Stimulated activated naive B cell treated with anti-CD40 and anti-IgM and Interleukin-4, amounts not matched to agents 10 μg/mL and 1 μg/mL and 100 μg/mL, for 72 hours (primary cell): Measurements from ENCODE around the gene SHISA5.
"Not testable (repeated sequence)": the region's sequence is repeated elsewhere in the genome, so short reads cannot be mapped to it uniquely, and the experiment has no call there.

Experiments used
- ATAC-seq, 2 donors: fragments of 150-1000 bp; cut with Tn5 transposase; replicated peaks; 2 replicates each; pipeline ENCODE4 v1.10.0; 2021; ENCODE audit warnings: moderate library complexity in 1 of 2
- DNase-seq: peaks from one replicate; pipeline ENCODE4 v3.0.0; 2021
- H3K27ac Mint-ChIP-seq: one replicate; pipeline ENCODE4 v1.8.0; 2022; ENCODE audit warnings: mild to moderate bottlenecking, mixed read lengths
- H3K27me3 Mint-ChIP-seq, 2 donors: one replicate each; pipeline ENCODE4 v1.8.0; 2022; ENCODE audit warnings: mixed read lengths in 2 of 2
- H3K36me3 Mint-ChIP-seq, 2 donors: one replicate each; pipeline ENCODE4 v1.8.0; 2022; ENCODE audit warnings: mixed read lengths in 2 of 2, mild to moderate bottlenecking in 1 of 2
- H3K4me1 Mint-ChIP-seq, 2 donors: one replicate each; pipeline ENCODE4 v1.8.0; 2022; ENCODE audit warnings: mixed read lengths in 2 of 2, mild to moderate bottlenecking in 1 of 2
- H3K4me3 Mint-ChIP-seq, 2 donors: one replicate each; pipeline ENCODE4 v1.8.0; 2022; ENCODE audit warnings: mild to moderate bottlenecking in 2 of 2, mixed read lengths in 2 of 2, moderate library complexity in 1 of 2
- H3K9me3 Mint-ChIP-seq, 2 donors: one replicate each; pipeline ENCODE4 v1.8.0; 2022; ENCODE audit warnings: mixed read lengths in 2 of 2, mild to moderate bottlenecking in 1 of 2

SHISA5 gene

DNA sequence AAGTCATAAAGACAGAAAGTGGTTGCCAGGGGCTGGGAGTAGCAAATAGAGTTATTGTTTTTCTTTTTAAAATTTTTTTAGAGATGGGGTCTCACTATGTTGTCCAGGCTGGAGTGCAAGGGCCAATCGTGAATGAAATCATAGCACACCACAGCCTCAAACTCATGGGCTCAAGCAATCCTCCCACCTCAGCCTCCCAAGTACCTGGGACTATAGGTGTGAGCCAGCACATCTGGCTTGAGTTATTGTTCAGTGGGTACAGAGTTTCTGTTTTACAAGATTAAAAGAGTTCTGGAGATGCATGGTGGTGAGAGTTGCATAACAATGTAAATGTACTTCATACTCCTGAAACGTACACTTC lies 29.0 kb upstream of the SHISA5 start:
- Mint-ChIP-seq H3K27me3 (no peaks in the 10 kb centered on the region), H3K4me3 (no peak overlapping the region), H3K27ac (no peak overlapping the region), H3K4me1 (no peaks in the 10 kb centered on the region), H3K9me3 (no peaks in the 10 kb centered on the region), H3K36me3 (peaks cover 2 to 16% of the 10 kb centered on the region in 2 donors)
- DNase-seq, result no peak
- ATAC-seq, result no peak

DNA sequence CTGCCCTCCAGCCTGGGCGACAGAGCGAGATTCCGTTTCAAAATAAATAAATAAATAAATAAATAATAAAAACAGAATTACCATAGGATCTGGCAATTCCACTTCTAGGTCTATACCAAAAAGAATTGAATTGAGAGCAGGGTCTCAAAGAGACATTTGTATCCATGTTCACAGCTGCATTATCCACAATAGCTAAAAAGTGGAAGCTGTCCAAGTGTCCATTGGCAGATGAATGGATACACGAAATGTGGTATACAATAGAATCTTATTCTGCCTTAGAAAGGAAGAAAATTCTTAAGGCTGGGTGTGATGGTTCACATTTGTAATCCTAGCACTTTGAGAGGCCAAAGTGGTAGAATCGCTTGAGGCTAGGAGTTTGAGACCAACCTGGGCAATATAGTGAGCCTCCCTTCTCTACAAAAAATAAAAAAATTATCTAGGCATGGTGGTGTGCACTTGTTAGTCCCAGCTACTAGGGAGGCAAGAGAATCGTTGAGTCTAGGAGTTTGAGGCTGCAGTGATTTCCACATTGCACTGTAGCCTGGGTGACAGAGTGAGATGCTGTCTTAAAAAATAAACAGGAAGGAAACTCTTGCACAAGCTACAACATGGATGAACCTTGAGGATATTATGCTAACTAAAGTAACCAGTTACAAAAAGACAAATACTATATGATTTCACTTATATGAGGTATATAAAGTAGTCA lies 28.4 kb upstream of the SHISA5 start:
- Mint-ChIP-seq H3K27ac (no peak overlapping the region), H3K36me3 (peaks cover 2 to 18% of the 10 kb centered on the region in 2 donors), H3K27me3 (no peaks in the 10 kb centered on the region), H3K9me3 (no peaks in the 10 kb centered on the region), H3K4me1 (no peaks in the 10 kb centered on the region), H3K4me3 (no peak overlapping the region)
- DNase-seq, result no peak
- no peak for ATAC-seq

DNA sequence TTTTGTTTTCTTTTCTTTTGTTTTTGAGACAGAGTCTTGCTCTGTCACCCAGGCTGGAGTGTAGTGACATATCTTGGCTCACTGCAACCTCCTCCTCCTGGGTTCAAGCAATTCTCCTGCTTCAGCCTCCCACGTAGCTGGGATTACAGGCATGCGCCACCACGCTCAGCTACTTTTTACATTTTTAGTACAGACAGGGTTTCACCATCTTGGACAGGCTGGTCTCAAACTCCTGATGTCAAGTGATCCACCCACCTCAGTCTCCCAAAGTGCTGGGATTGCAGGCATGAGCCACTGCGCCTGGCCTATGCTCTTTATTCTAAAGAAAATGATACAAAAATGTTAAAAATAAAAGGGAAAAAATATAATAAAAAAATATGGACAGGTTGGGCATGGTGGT lies 26.7 kb upstream of the SHISA5 start:
- H3K36me3 Mint-ChIP-seq, result peaks cover 4 to 12% of the 10 kb centered on the region in 2 donors
- not testable (repeated sequence) for H3K27me3 Mint-ChIP-seq, H3K9me3 Mint-ChIP-seq, H3K4me1 Mint-ChIP-seq, DNase-seq, ATAC-seq, H3K4me3 Mint-ChIP-seq, H3K27ac Mint-ChIP-seq

DNA sequence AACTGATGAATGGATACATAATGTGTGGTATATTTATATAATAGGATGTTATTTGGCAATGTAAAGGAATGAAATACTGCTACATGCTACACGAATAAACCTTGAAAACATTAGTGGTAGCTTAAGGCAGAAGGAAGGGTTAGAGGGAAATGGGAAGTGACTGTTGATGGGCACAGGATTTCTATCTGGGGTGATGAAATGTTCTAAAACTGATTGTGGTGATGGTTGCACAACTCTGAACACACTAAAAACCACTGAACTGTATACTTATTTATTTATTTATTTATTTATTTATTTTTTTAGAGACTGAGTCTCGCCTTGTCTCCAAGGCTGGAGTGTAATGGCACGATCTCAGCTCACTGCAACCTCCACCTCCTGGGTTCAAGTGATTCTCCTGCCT lies 24.8 kb upstream of the SHISA5 start:
- H3K27me3 Mint-ChIP-seq, result no peaks in the 10 kb centered on the region
- H3K36me3 Mint-ChIP-seq, result peaks cover 4 to 7% of the 10 kb centered on the region in 2 donors
- H3K4me1 Mint-ChIP-seq, result no peaks in the 10 kb centered on the region
- no peaks in the 10 kb centered on the region for H3K9me3 Mint-ChIP-seq
- H3K4me3 Mint-ChIP-seq, result no peak overlapping the region
- DNase-seq (no peak), ATAC-seq (no peak)
- H3K27ac Mint-ChIP-seq, result no peak overlapping the region

- no peaks in the 10 kb centered on the region for H3K4me1 Mint-ChIP-seq
- H3K36me3 Mint-ChIP-seq, result peaks cover 4 to 7% of the 10 kb centered on the region in 2 donors
- H3K27me3 Mint-ChIP-seq, result no peaks in the 10 kb centered on the region
- DNase-seq (no peak), ATAC-seq (no peak)
- H3K4me3 Mint-ChIP-seq, result no peak overlapping the region
- no peak overlapping the region for H3K27ac Mint-ChIP-seq
- no peaks in the 10 kb centered on the region for H3K9me3 Mint-ChIP-seq
Observed at GRCh38 chr3:48528048-48528447, 24.1 kb upstream of the SHISA5 start.

GRCh38 chr3:48524970-48525369 lies 21.0 kb upstream of the SHISA5 start:
- ATAC-seq, result no peak
- no peak for DNase-seq
- no peak overlapping the region for H3K4me3 Mint-ChIP-seq

DNA sequence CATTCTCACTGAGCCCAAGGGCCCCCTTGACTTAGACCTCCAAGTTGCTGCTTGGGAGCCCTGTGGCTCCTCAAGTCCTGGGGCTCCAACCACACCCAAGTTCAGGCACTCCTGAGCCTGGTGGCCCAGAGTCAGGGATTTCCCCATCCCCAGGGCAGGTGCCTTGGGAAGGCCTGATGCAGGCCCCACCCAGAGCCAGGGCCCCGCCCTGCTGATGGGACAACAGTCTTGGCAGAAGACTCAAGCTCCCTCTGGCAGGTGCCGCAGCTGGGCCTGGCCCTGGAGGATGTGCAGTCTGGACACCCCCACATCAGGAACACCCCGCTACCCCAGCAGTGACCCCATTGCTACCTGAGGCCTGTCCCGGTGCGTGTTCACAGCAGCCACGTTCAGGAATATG lies 17.7 kb upstream of the SHISA5 start:
- no peak for DNase-seq

More at GRCh38 chr3:48524970-48525369, 21.0 kb upstream of the SHISA5 start:
- H3K4me1 Mint-ChIP-seq, result peaks cover 0 to 2% of the 10 kb centered on the region in 2 donors
- H3K9me3 Mint-ChIP-seq, result no peaks in the 10 kb centered on the region
- peaks cover 2 to 7% of the 10 kb centered on the region in 2 donors for H3K36me3 Mint-ChIP-seq
- no peak overlapping the region for H3K27ac Mint-ChIP-seq
- H3K27me3 Mint-ChIP-seq, result no peaks in the 10 kb centered on the region

GRCh38 chr3:48519277-48519643 lies 15.3 kb upstream of the SHISA5 start:
- Mint-ChIP-seq H3K27ac (no peak overlapping the region), H3K4me3 (no peak overlapping the region), H3K9me3 (no peaks in the 10 kb centered on the region), H3K27me3 (peaks cover 4 to 6% of the 10 kb centered on the region in 2 donors), H3K36me3 (no peaks in the 10 kb centered on the region), H3K4me1 (peaks cover 5 to 12% of the 10 kb centered on the region in 2 donors)
- no peak for ATAC-seq
- DNase-seq, result no peak

More for the DNA sequence above, 17.7 kb upstream of the SHISA5 start:
- H3K9me3 Mint-ChIP-seq, result no peaks in the 10 kb centered on the region
- peaks cover 0 to 2% of the 10 kb centered on the region in 2 donors for H3K4me1 Mint-ChIP-seq
- H3K4me3 Mint-ChIP-seq, result no peak overlapping the region
- H3K27me3 Mint-ChIP-seq, result peaks cover 4 to 6% of the 10 kb centered on the region in 2 donors
- no peak overlapping the region for H3K27ac Mint-ChIP-seq
- ATAC-seq, result no peak
- H3K36me3 Mint-ChIP-seq, result peaks cover 0 to 3% of the 10 kb centered on the region in 2 donors

- no peak overlapping the region for H3K27ac Mint-ChIP-seq
- H3K36me3 Mint-ChIP-seq, result no peaks in the 10 kb centered on the region
- ATAC-seq (no peak), DNase-seq (no peak)
- H3K27me3 Mint-ChIP-seq, result peaks cover 4 to 6% of the 10 kb centered on the region in 2 donors
- H3K4me1 Mint-ChIP-seq, result peaks cover 5 to 13% of the 10 kb centered on the region in 2 donors
- H3K4me3 Mint-ChIP-seq, result no peak overlapping the region
- H3K9me3 Mint-ChIP-seq, result no peaks in the 10 kb centered on the region
Observed at GRCh38 chr3:48518638-48519276, 14.8 kb upstream of the SHISA5 start.

DNA sequence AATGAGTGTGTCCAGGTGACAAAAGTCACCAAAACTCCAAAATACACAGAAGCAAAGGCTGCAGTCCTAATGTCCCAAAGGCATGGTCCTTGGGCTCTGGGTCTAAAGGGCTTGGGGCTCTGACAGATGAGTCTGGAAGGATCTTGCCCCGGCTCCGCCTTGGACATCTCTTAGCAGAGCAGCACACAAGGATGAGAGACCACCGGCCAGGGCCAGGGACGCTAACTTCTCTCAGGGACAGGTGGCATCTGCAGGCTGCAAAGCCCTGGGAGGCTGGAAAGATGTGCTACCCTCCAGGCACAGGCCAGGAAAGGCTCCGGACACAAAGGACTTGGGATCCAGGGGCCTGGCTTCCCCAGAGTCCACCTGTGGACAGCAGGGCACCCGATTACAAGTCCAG lies 14.1 kb upstream of the SHISA5 start:
- Mint-ChIP-seq H3K36me3 (no peaks in the 10 kb centered on the region), H3K4me1 (peaks cover 5 to 13% of the 10 kb centered on the region in 2 donors), H3K27me3 (peaks cover 4 to 6% of the 10 kb centered on the region in 2 donors), H3K4me3 (no peak overlapping the region), H3K27ac (no peak overlapping the region), H3K9me3 (no peaks in the 10 kb centered on the region)
- DNase-seq, result no peak
- ATAC-seq, result no peak

DNA sequence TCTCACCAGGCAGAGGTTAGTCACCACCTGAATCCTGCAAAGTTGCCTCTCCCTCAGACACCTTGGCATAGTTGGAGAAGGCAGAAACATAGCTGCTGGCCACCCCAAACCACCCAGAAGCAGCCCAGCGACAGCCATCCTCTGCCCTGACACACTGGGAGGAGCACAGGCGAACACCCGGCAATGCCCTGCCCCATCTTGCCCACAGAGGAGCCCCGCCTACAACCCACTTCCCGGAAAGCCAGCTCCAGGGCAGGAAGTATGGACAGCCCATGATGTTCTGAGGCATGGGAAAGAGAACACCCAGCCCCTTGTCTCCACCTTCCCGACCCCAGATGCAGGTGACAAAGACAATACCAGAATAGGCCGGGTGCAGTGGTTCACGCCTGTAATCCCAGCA lies 12.6 kb upstream of the SHISA5 start:
- ATAC-seq, result no peak
- no peaks in the 10 kb centered on the region for H3K36me3 Mint-ChIP-seq
- H3K4me1 Mint-ChIP-seq, result peaks cover 3 to 13% of the 10 kb centered on the region in 2 donors
- peaks cover 4 to 6% of the 10 kb centered on the region in 2 donors for H3K27me3 Mint-ChIP-seq
- H3K4me3 Mint-ChIP-seq, result no peak overlapping the region
- no peaks in the 10 kb centered on the region for H3K9me3 Mint-ChIP-seq
- no peak for DNase-seq
- H3K27ac Mint-ChIP-seq, result no peak overlapping the region

DNA sequence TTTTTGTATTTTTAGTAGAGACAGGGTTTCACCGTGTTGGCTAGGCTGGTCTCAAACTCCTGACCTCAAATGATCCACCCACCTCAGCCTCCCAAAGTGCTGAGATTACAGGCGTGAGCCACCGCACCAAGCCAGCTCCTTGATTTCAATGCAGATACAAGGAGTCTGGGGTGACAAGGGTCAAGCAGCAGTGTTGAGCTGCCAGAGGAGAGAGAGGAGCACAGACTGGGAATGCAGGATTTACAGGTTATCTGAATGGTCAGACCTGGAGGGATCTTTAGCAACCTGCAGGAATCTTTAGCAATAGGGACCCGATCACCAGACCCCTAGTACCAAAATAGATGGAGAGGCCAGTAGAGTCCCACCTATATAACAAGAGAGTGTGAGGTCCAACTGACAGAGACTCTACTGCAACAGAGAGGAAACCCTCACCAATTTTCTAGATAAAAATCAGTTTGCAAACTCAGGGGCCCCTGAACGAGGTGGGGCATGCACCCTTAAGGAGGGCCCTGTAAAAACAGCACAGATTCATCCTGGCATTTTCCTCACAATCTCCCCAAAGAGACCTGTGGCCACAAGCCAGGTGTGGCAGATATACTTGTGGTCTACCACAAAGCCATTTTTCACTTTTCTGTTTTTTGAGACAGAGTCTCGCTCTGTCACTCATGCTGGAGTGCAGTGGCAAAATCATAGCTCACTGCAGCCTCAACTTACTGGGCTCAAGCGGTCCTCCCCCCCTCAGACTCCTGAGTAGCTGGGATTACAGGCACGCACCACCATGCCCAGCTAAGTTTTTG lies 10.7 kb upstream of the SHISA5 start:
- H3K27ac Mint-ChIP-seq, result no peak overlapping the region
- peaks cover 3 to 13% of the 10 kb centered on the region in 2 donors for H3K4me1 Mint-ChIP-seq
- peaks cover 12 to 15% of the 10 kb centered on the region in 2 donors for H3K27me3 Mint-ChIP-seq
- no peak overlapping the region for H3K4me3 Mint-ChIP-seq
- peak; percentile 10 for DNase-seq
- ATAC-seq, result peak; percentile 67 to 73
- H3K36me3 Mint-ChIP-seq, result no peaks in the 10 kb centered on the region
- no peaks in the 10 kb centered on the region for H3K9me3 Mint-ChIP-seq

DNA sequence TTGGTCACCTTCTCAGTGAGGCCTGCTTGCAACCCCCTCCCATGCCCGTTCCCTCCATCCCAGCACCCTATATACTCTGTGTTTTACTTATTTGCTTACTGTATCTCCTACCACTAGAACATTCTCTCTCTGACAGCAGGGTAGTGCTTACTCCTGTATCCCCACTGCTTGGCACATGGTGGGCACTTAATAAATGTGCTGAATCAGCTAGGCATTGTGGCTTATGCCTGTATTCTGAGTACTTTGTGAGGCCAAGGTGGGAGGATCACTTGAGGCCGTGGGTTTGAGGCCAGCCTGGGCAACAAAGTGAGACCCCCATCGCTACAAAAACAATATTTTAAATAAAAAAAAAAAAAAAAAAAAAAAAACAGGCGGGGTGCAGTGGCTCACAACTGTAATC lies 7.6 kb upstream of the SHISA5 start:
- ATAC-seq (no peak), DNase-seq (no peak)
- Mint-ChIP-seq H3K27ac (no peak overlapping the region), H3K27me3 (peaks cover 8 to 9% of the 10 kb centered on the region in 2 donors), H3K36me3 (no peaks in the 10 kb centered on the region), H3K4me1 (peaks cover 6 to 26% of the 10 kb centered on the region in 2 donors), H3K9me3 (no peaks in the 10 kb centered on the region), H3K4me3 (no peak overlapping the region)

DNA sequence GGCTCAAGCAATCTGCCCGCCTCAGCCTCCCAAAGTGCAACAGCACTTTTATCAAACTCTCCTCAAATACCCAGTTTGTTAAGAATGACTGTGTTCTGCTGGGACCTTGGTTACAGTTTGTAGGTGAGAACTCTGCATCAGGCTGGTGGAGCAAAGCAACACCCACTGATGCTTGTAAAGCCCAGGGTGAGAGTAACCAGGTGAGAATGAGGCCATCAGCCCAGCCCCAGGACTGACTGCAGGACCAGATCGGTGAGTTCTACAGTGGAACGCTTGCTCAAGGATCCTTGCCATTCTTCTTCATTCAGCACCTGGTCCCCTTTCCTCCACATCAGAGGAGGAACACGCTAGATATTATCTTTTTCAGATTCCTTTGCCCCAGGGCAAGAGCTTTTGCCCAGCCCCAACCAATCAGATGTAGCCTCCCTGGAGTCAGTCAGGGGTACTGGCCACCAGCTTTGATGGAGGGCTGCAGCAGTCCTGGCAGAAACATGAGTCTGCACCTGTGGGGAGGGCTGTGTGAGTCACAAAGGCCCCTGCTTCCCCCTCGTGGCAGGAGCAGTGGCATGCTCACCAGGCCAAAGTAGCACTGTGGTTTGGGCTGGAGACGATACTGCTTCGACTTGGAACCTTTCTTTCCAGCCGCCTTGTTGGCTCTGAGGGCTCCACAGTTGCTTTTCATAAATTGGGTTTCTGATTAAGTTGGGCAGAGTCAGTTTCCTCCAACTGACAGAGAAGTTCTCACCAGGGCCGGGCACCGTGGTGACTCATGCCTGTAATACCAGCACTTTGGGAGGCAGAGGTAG lies 3.5 kb upstream of the SHISA5 start:
- Mint-ChIP-seq H3K4me1 (peaks cover 11 to 33% of the 10 kb centered on the region in 2 donors), H3K9me3 (no peaks in the 10 kb centered on the region), H3K4me3 (no peak overlapping the region), H3K36me3 (no peaks in the 10 kb centered on the region), H3K27me3 (peaks cover 8 to 9% of the 10 kb centered on the region in 2 donors), H3K27ac (peak overlapping the region; percentile 20)
- DNase-seq (peak; percentile 58), ATAC-seq (peak; percentile 85 to 87)
